HL-60 (cell line): ENCODE results near the gene PLEKHG1.

Experiments used
- DNase-seq, 2 experiments: peaks; one replicate each; pipeline ENCODE4 v3.0.0-alpha.2; 2010 to 2020; ENCODE audit warnings: low read depth in 1 of 2, low spot score in 1 of 2
- H3K27ac ChIP-seq: fragments of 250-450 bp; sonication (Bioruptor Pico); replicated peaks from 2 replicates; pipeline ENCODE4 v1.5.1; 2020; ENCODE audit warnings: mild to moderate bottlenecking, moderate library complexity
- H3K27me3 ChIP-seq: fragments of 250-450 bp; sonication (Bioruptor Pico); 2 replicates; pipeline ENCODE4 v1.5.1; 2021; ENCODE audit warnings: mild to moderate bottlenecking, moderate library complexity; ENCODE audit not compliant: insufficient read depth, poor library complexity, severe bottlenecking
- H3K4me3 ChIP-seq: replicated peaks from 2 replicates; pipeline ENCODE4 v1.5.1; 2011; ENCODE audit warnings: mild to moderate bottlenecking, control low read depth, low read length; ENCODE audit not compliant: insufficient read depth
- CTCF ChIP-seq: IDR thresholded peaks from one replicate; pipeline ENCODE4 v1.5.1; 2011; ENCODE audit warnings: low read length, control low read depth, inconsistent platforms; ENCODE audit not compliant: insufficient read depth
- GABPA ChIP-seq: IDR thresholded peaks from 2 replicates; pipeline ENCODE4 v1.6.1; 2012; ENCODE audit warnings: low read depth
- POLR2AphosphoS5 ChIP-seq: IDR thresholded peaks from 2 replicates; pipeline ENCODE4 v1.6.1; 2012; ENCODE audit warnings: low read depth
- SPI1 ChIP-seq: IDR thresholded peaks from 2 replicates; pipeline ENCODE4 v1.6.1; 2012; ENCODE audit warnings: low read depth, mild to moderate bottlenecking, borderline replicate concordance
- TF ChIP-seq, protein P1 (sequence below): IDR thresholded peaks from 2 replicates; pipeline ENCODE4 v1.6.1; 2012; ENCODE audit warnings: low read depth; ENCODE audit not compliant: insufficient replicate concordance

Gene PLEKHG1

GRCh38 chr6:150613269-150613668, 13.6 kb downstream of the PLEKHG1 start:
- TF ChIP-seq POLR2AphosphoS5 (no peak), CTCF (no peak)
- Histone ChIP-seq H3K27me3 (peaks cover 2% of the 10 kb centered on the region), H3K27ac (no peak overlapping the region), H3K4me3 (no peak overlapping the region)
- DNase-seq, result no peak

DNA sequence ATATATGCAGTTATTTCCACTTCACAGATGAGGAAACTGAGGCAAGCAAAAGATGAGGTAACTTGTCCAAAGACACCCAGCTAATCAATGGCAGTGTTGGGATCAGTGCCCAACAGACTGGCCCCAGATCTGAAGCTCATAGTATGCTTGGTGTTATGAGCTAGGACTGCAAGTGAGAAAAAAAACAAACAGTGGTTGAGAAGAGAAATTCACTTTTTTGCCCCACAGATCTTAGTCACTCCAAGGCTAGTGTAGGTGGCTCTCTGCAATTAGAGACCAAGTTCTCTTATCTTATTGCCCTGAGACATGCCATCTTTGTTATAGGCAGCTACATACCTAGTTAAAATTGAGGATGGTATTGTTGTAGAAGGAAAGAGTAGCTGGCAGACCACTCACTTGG, 16.3 kb downstream of the PLEKHG1 start:
- TF ChIP-seq POLR2AphosphoS5 (no peak), SPI1 (no peak), GABPA (no peak), CTCF (no peak)
- TF ChIP-seq, protein P1, sequence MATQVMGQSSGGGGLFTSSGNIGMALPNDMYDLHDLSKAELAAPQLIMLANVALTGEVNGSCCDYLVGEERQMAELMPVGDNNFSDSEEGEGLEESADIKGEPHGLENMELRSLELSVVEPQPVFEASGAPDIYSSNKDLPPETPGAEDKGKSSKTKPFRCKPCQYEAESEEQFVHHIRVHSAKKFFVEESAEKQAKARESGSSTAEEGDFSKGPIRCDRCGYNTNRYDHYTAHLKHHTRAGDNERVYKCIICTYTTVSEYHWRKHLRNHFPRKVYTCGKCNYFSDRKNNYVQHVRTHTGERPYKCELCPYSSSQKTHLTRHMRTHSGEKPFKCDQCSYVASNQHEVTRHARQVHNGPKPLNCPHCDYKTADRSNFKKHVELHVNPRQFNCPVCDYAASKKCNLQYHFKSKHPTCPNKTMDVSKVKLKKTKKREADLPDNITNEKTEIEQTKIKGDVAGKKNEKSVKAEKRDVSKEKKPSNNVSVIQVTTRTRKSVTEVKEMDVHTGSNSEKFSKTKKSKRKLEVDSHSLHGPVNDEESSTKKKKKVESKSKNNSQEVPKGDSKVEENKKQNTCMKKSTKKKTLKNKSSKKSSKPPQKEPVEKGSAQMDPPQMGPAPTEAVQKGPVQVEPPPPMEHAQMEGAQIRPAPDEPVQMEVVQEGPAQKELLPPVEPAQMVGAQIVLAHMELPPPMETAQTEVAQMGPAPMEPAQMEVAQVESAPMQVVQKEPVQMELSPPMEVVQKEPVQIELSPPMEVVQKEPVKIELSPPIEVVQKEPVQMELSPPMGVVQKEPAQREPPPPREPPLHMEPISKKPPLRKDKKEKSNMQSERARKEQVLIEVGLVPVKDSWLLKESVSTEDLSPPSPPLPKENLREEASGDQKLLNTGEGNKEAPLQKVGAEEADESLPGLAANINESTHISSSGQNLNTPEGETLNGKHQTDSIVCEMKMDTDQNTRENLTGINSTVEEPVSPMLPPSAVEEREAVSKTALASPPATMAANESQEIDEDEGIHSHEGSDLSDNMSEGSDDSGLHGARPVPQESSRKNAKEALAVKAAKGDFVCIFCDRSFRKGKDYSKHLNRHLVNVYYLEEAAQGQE, result no peak
- DNase-seq, result no peak
- no peaks in the 10 kb centered on the region for H3K27me3 ChIP-seq
- H3K4me3 ChIP-seq, result no peak overlapping the region
- H3K27ac ChIP-seq, result no peak overlapping the region

DNA sequence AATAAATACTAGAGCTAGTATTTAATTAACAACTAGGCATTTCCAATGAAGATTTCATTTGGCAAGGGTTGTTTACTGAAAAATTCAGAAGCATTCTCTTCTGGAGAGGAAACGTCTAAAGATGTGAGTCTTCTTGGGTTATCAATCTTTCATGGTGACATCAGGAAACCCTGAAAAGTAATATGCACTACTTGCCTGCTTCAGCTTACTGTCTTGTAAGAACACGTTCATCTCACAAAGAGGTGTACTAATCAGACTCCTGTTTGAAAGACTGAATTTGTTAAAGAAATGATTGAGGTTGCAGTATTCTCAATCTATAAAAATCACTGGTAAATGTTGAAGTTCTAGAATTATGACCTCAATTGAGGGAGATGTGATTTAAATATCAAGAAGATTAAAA, 16.9 kb downstream of the PLEKHG1 start:
- Histone ChIP-seq H3K27me3 (no peaks in the 10 kb centered on the region), H3K4me3 (no peak overlapping the region), H3K27ac (no peak overlapping the region)
- DNase-seq, result no peak
- TF ChIP-seq, protein P1, result no peak
- TF ChIP-seq GABPA, result no peak

DNA sequence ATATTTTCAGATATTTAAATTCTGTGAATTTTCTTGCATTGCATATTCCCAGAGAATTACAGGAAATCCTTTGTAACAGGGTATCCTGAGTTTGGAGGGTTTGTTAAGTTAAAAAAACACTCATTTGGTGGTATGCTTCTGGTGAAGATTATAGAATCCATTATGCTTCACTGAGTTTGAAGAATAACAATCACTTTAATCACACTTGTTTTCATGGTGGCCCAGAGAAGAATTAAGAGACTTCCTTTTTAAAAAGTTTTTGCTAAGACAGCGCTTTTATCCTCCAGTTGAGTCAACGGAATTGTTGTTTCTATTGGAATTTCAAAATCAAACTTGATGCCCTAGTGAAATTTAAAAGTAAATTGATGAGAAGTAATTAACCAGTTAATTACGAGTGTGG, 17.4 kb downstream of the PLEKHG1 start:
- no peak for TF ChIP-seq SPI1
- no peak for TF ChIP-seq POLR2AphosphoS5
- TF ChIP-seq, protein P1, result no peak
- TF ChIP-seq CTCF, result no peak
- TF ChIP-seq GABPA, result no peak
- DNase-seq, result no peak
- H3K4me3 ChIP-seq, result no peak overlapping the region
- H3K27ac ChIP-seq, result no peak overlapping the region
- H3K27me3 ChIP-seq, result no peaks in the 10 kb centered on the region
